ENCODE data around the gene AMN. TPM values are rescaled to one million over a fixed set of nuclear protein-coding genes. Genes with fewer than 3 reads are reported as not detected.
A peak's percentile ranks its signal among the peaks of the same experiment; 100 is the strongest.

The AMN gene
- polyA plus RNA-seq, 3 donors = 0.09 TPM; not detected in 2

DNA sequence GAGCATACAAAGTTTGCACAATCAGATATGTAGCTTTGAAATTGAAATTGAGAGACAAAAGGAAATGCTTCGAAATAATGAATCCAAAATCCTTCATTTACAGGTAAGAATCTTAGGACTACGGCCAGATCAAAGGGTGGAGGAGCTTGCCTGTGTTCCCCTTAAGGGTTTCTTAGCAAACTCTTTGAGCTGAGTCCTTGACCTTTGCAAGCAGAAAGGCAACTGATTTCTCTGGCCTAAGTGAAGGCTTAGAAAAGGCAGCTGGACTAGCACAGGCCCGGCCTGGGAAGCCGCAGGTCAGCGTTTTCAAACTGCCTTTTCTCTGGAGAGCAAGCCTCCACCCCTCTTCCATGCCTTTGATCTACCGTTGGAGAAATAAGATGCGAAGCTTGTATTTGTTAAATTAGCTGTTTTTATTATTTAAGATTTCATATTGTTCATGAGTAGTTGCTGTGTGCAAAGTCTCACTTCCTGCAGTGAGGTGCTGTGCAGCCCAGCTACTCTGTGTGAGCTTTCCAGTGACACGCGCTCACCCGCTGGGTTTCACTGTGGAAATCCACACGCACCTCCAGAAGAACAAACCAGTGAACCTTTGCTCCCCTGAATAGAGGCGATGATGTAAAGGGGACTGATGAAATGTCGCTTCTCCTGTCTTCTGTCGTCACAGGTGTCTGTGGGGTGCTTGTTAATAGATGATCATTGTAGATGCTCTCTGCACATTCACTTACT, 25.0 kb upstream of the AMN start:
- peak overlapping the region in 1 of 7 donors; percentile 37 for H3K27ac Mint-ChIP-seq
- no peak overlapping the region for H3K4me2 ChIP-seq (replicated peaks; ENCODE audit: extremely low read depth, low read length, poor library complexity, severe bottlenecking)
- peaks cover 42% of the 10 kb centered on the region for H4K20me1 ChIP-seq (ENCODE audit: insufficient read depth, low read length)
- no peaks in the 10 kb centered on the region for H3K79me2 ChIP-seq (ENCODE audit: insufficient read depth, low read length)
- intact Hi-C loops (cut with micrococcal nuclease) = no loop called here
- H3K27me3 Mint-ChIP-seq (ENCODE audit: low read depth in 3 of 3) = peaks cover 0 to 3% (median 0%) of the 10 kb centered on the region in 3 donors
- no CpG with 5 or more reads among the region's 14 CpGs for WGBS (ENCODE audit: insufficient coverage)
- H2AFZ ChIP-seq (ENCODE audit: insufficient read depth, low read depth, low read length, poor library complexity, severe bottlenecking) = no peak overlapping the region
- H3K36me3 ChIP-seq (replicated peaks in 1 of 2; ENCODE audit: control insufficient read depth in 1 of 2, insufficient read depth in 2 of 2, low read length in 2 of 2) = peaks cover 68 to 92% of the 10 kb centered on the region in 2 donors
- DNase-seq = no peak
- no peaks in the 10 kb centered on the region for H3K27me3 ChIP-seq (ENCODE audit: control insufficient read depth in 2 of 2, insufficient read depth in 2 of 2, low read length in 2 of 2)
- no peak overlapping the region for H3K27ac ChIP-seq (ENCODE audit: low read depth in 1 of 2, low read length in 2 of 2)
- H3K9me3 Mint-ChIP-seq = no peaks in the 10 kb centered on the region
- TF ChIP-seq, protein P1, sequence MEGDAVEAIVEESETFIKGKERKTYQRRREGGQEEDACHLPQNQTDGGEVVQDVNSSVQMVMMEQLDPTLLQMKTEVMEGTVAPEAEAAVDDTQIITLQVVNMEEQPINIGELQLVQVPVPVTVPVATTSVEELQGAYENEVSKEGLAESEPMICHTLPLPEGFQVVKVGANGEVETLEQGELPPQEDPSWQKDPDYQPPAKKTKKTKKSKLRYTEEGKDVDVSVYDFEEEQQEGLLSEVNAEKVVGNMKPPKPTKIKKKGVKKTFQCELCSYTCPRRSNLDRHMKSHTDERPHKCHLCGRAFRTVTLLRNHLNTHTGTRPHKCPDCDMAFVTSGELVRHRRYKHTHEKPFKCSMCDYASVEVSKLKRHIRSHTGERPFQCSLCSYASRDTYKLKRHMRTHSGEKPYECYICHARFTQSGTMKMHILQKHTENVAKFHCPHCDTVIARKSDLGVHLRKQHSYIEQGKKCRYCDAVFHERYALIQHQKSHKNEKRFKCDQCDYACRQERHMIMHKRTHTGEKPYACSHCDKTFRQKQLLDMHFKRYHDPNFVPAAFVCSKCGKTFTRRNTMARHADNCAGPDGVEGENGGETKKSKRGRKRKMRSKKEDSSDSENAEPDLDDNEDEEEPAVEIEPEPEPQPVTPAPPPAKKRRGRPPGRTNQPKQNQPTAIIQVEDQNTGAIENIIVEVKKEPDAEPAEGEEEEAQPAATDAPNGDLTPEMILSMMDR (IDR thresholded peaks at IDR 0.05) = no peak
- H3K4me1 ChIP-seq (ENCODE audit: control insufficient read depth in 1 of 2, insufficient read depth in 2 of 2, low read length in 2 of 2) = peaks cover 0 to 6% of the 10 kb centered on the region in 2 donors
- H3K36me3 Mint-ChIP-seq = peaks cover 66 to 88% of the 10 kb centered on the region in 2 donors
- H3K4me1 Mint-ChIP-seq = peaks cover 9% of the 10 kb centered on the region
- H3K9ac ChIP-seq (ENCODE audit: insufficient read depth, low read length, poor library complexity, severe bottlenecking) = no peak overlapping the region
- no peaks in the 10 kb centered on the region for H3K9me3 ChIP-seq (replicated peaks in 1 of 2; ENCODE audit: control insufficient read depth in 1 of 2, insufficient read depth in 1 of 2, low read length in 2 of 2)
- H3K4me3 ChIP-seq (replicated peaks in 1 of 3; ENCODE audit: low read depth in 2 of 3, low read length in 3 of 3) = no peak overlapping the region
- H3K4me3 Mint-ChIP-seq = no peak overlapping the region

DNA sequence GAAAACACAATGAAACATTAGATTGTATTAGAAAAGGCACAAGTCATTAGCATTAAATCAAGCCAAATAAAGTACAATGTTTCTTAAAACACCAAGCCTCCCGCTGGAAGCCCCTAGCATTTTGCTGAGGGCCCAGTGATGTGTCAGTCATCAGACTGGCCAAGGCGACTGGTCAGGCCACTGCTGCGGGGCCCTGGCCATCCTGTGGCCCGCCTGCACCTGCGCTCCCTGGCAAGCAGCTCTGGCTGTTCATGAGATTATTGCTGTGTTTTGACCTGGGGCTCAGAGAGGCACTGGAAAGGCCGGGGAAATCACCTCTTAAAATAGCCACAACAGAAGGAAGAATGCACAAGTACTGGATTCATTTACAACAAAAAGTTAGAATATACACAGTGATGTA, 24.2 kb upstream of the AMN start:
- TF ChIP-seq, protein P1 (IDR thresholded peaks at IDR 0.05) = no peak
- peaks cover 44% of the 10 kb centered on the region for H4K20me1 ChIP-seq (ENCODE audit: insufficient read depth, low read length)
- H3K27me3 ChIP-seq (ENCODE audit: control insufficient read depth in 2 of 2, insufficient read depth in 2 of 2, low read length in 2 of 2) = no peaks in the 10 kb centered on the region
- H3K27ac Mint-ChIP-seq = no peak overlapping the region
- H3K79me2 ChIP-seq (ENCODE audit: insufficient read depth, low read length) = no peaks in the 10 kb centered on the region
- H2AFZ ChIP-seq (ENCODE audit: insufficient read depth, low read depth, low read length, poor library complexity, severe bottlenecking) = no peak overlapping the region
- H3K4me3 Mint-ChIP-seq = no peak overlapping the region
- no peak overlapping the region for H3K9ac ChIP-seq (ENCODE audit: insufficient read depth, low read length, poor library complexity, severe bottlenecking)
- H3K4me2 ChIP-seq (replicated peaks; ENCODE audit: extremely low read depth, low read length, poor library complexity, severe bottlenecking) = no peak overlapping the region
- H3K27me3 Mint-ChIP-seq (ENCODE audit: low read depth in 3 of 3) = peaks cover 0 to 3% (median 0%) of the 10 kb centered on the region in 3 donors
- H3K9me3 ChIP-seq (replicated peaks in 1 of 2; ENCODE audit: control insufficient read depth in 1 of 2, insufficient read depth in 1 of 2, low read length in 2 of 2) = no peaks in the 10 kb centered on the region
- DNase-seq = no peak
- no peaks in the 10 kb centered on the region for H3K9me3 Mint-ChIP-seq
- intact Hi-C loops (cut with micrococcal nuclease) = no loop called here
- peaks cover 9% of the 10 kb centered on the region for H3K4me1 Mint-ChIP-seq
- H3K4me3 ChIP-seq (replicated peaks in 1 of 3; ENCODE audit: low read depth in 2 of 3, low read length in 3 of 3) = no peak overlapping the region
- H3K36me3 Mint-ChIP-seq = peaks cover 68 to 88% of the 10 kb centered on the region in 2 donors
- peaks cover 72 to 92% of the 10 kb centered on the region in 2 donors for H3K36me3 ChIP-seq (replicated peaks in 1 of 2; ENCODE audit: control insufficient read depth in 1 of 2, insufficient read depth in 2 of 2, low read length in 2 of 2)
- H3K27ac ChIP-seq (ENCODE audit: low read depth in 1 of 2, low read length in 2 of 2) = no peak overlapping the region
- H3K4me1 ChIP-seq (ENCODE audit: control insufficient read depth in 1 of 2, insufficient read depth in 2 of 2, low read length in 2 of 2) = peaks cover 0 to 6% of the 10 kb centered on the region in 2 donors
- 80% methylated on average over 2 of the region's 6 CpGs for WGBS (ENCODE audit: insufficient coverage)

All from CD14-positive monocyte (primary cell).